ENCODE measurements around the gene FNDC3A.

GRCh38 chr13:49053906-49054305 lies 78.2 kb downstream of the FNDC3A start:
- TF ChIP-seq CTCF (IDR thresholded peaks at IDR 0.05) (no peak), POLR2A (IDR thresholded peaks at IDR 0.05; ENCODE audit: low read depth) (no peak)

All from esophagus muscularis mucosa (tissue), 3 donors.